PC-9 (cell line): Measurements from ENCODE around the gene KCNN3. TPM values are rescaled to one million over a fixed set of nuclear protein-coding genes. Genes with fewer than 3 reads are reported as not detected.

ENCODE experiments used
- BruUV-seq: library from RNA; stranded (reverse); fragments of 400-500 nt; replicated peaks from 2 replicates; lab custom pipeline; 2021; lab: Mats Ljungman, UMichigan
- CTCF ChIA-PET: fragments of 300-600 bp; sonication (Branson Sonifier 250); formaldehyde crosslinking; loops from one replicate; lab custom pipeline; 2022; ENCODE audit warnings: antibody characterized with exemption; lab: Charles Lee
- POLR2A ChIA-PET: fragments of 300-600 bp; sonication (Branson Sonifier 250); formaldehyde crosslinking; loops from one replicate; lab custom pipeline; 2022; ENCODE audit warnings: antibody characterized with exemption; ENCODE audit not compliant: unreplicated experiment; lab: Charles Lee
- DNase-seq, 2 experiments: peaks; one replicate each; pipeline versions ENCODE4 v3.0.0 to v3.0.0-alpha.2; 2015 to 2022; ENCODE audit warnings: mixed read lengths in 1 of 2
- H2AFZ ChIP-seq: fragments of 200-600 bp; sonication (generic); 2 replicates; pipeline ENCODE4 v1.8.1; 2017; ENCODE audit warnings: antibody characterized with exemption
- H3F3A ChIP-seq: fragments of 200-600 bp; sonication (generic); 2 replicates; pipeline ENCODE4 v1.8.1; 2017; ENCODE audit warnings: antibody characterized with exemption, mild to moderate bottlenecking, low read depth; ENCODE audit not compliant: insufficient read depth
- H3K27ac ChIP-seq: fragments of 200-600 bp; sonication (generic); 2 replicates; pipeline ENCODE4 v1.6.1; 2016; ENCODE audit warnings: mixed run types
- H3K27me3 ChIP-seq: fragments of 200-600 bp; sonication (generic); 2 replicates; pipeline ENCODE4 v1.6.1; 2016; ENCODE audit warnings: low read depth, mixed run types; ENCODE audit not compliant: insufficient read depth
- H3K36me3 ChIP-seq: fragments of 200-600 bp; sonication (generic); 2 replicates; pipeline ENCODE4 v1.6.1; 2016; ENCODE audit warnings: low read depth, mixed run types
- H3K4me1 ChIP-seq: fragments of 200-600 bp; sonication (generic); replicated peaks from 2 replicates; pipeline ENCODE4 v1.6.1; 2016; ENCODE audit warnings: mixed run types; ENCODE audit not compliant: insufficient read depth
- H3K4me2 ChIP-seq: fragments of 200-600 bp; sonication (generic); 2 replicates; pipeline ENCODE4 v1.6.1; 2017; ENCODE audit warnings: mixed run types
- H3K4me3 ChIP-seq: fragments of 200-600 bp; sonication (generic); 2 replicates; pipeline ENCODE4 v1.6.1; 2016; ENCODE audit warnings: mixed run types
- H3K79me2 ChIP-seq: fragments of 200-600 bp; sonication (generic); 2 replicates; pipeline ENCODE4 v1.6.1; 2017; ENCODE audit warnings: low read depth, mixed run types
- H3K9me2 ChIP-seq: fragments of 200-600 bp; sonication (generic); 2 replicates; pipeline ENCODE4 v1.8.1; 2017; ENCODE audit warnings: mild to moderate bottlenecking; ENCODE audit not compliant: insufficient read depth
- H3K9me3 ChIP-seq: fragments of 200-600 bp; sonication (generic); 2 replicates; pipeline ENCODE4 v1.8.1; 2016; ENCODE audit warnings: low read depth; ENCODE audit not compliant: insufficient read depth
- H4K20me1 ChIP-seq: fragments of 200-600 bp; sonication (generic); 2 replicates; pipeline ENCODE4 v1.8.1; 2017; ENCODE audit not compliant: insufficient read depth
- EZH2 ChIP-seq: fragments of 200-600 bp; sonication (generic); IDR thresholded peaks from 2 replicates; pipeline ENCODE4 v1.8.0; 2017; ENCODE audit warnings: antibody characterized with exemption, low read depth
- intact Hi-C: fragments of 100-400 bp; cut with micrococcal nuclease; formaldehyde crosslinking; loops from one replicate; pipeline ENCODE4 v1.10.0; 2022; ENCODE audit not compliant: unreplicated experiment
- total RNA-seq: library from RNA; stranded (reverse); gene quantifications from 2 replicates; pipeline ENCODE4 v1.2.3, GENCODE V29; 2021
- TF ChIP-seq, protein P1 (sequence below): fragments of 200-600 bp; sonication (generic); conservative IDR thresholded peaks from 2 replicates; pipeline ENCODE4 v1.6.1; 2017; ENCODE audit warnings: mixed run types, antibody characterized with exemption, mild to moderate bottlenecking, moderate library complexity

Gene KCNN3
- total RNA-seq, 1 experiment from 2014 or later = 1.1 TPM

DNA sequence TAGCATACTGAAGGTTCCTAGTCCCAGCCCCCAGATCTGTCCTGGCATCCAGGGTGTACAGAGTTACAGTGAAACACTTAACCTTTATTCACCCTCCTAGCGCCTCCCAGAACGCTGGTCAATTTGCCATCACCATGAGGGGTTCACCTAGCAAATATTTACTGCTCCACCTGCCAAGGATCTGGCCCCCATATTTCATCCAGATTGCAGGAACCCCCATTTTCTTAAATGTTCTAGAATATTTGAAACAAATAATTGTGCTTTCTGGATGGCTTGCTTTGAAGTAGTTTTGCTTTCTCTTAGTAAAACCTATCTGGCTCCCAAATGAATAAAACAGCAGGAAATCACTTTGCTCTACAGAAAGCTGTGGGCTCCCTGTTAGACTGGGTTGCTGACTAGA lies 37.7 kb downstream of the KCNN3 start:
- Histone ChIP-seq H4K20me1 (no peaks in the 10 kb centered on the region), H3K4me2 (no peak overlapping the region), H2AFZ (no peak overlapping the region), H3K4me3 (no peak overlapping the region), H3K4me1 (no peaks in the 10 kb centered on the region), H3K9me3 (no peaks in the 10 kb centered on the region), H3K79me2 (no peaks in the 10 kb centered on the region), H3K9me2 (no peaks in the 10 kb centered on the region), H3K27ac (no peak overlapping the region), H3K36me3 (no peaks in the 10 kb centered on the region), H3F3A (no peaks in the 10 kb centered on the region), H3K27me3 (peaks cover 98% of the 10 kb centered on the region)
- DNase-seq = no peak
- no TSS peak for BruUV-seq
- CTCF ChIA-PET = no interaction called here
- POLR2A ChIA-PET = no interaction called here
- TF ChIP-seq, protein P1, sequence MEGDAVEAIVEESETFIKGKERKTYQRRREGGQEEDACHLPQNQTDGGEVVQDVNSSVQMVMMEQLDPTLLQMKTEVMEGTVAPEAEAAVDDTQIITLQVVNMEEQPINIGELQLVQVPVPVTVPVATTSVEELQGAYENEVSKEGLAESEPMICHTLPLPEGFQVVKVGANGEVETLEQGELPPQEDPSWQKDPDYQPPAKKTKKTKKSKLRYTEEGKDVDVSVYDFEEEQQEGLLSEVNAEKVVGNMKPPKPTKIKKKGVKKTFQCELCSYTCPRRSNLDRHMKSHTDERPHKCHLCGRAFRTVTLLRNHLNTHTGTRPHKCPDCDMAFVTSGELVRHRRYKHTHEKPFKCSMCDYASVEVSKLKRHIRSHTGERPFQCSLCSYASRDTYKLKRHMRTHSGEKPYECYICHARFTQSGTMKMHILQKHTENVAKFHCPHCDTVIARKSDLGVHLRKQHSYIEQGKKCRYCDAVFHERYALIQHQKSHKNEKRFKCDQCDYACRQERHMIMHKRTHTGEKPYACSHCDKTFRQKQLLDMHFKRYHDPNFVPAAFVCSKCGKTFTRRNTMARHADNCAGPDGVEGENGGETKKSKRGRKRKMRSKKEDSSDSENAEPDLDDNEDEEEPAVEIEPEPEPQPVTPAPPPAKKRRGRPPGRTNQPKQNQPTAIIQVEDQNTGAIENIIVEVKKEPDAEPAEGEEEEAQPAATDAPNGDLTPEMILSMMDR = no peak
- TF ChIP-seq EZH2 = no peak
- intact Hi-C loops = no loop called here

GRCh38 chr1:154831462-154831861 lies 38.6 kb downstream of the KCNN3 start:
- Histone ChIP-seq H3K27me3 (peaks cover 98% of the 10 kb centered on the region), H3K4me1 (no peaks in the 10 kb centered on the region), H4K20me1 (no peaks in the 10 kb centered on the region), H3K4me3 (no peak overlapping the region), H3K36me3 (no peaks in the 10 kb centered on the region), H3K9me2 (no peaks in the 10 kb centered on the region), H3K9me3 (no peaks in the 10 kb centered on the region), H3F3A (no peaks in the 10 kb centered on the region), H3K4me2 (no peak overlapping the region), H2AFZ (no peak overlapping the region), H3K27ac (no peak overlapping the region), H3K79me2 (no peaks in the 10 kb centered on the region)
- TF ChIP-seq, protein P1 = no peak
- no peak for TF ChIP-seq EZH2
- intact Hi-C loops = no loop called here
- no peak for DNase-seq
- ChIA-PET CTCF (no interaction called here), POLR2A (no interaction called here)
- no TSS peak for BruUV-seq

- no peak overlapping the region for H3K4me2 ChIP-seq
- H4K20me1 ChIP-seq = no peaks in the 10 kb centered on the region
- ChIA-PET CTCF (no interaction called here), POLR2A (no interaction called here)
- no TSS peak for BruUV-seq
- H3K79me2 ChIP-seq = no peaks in the 10 kb centered on the region
- H3K4me3 ChIP-seq = no peak overlapping the region
- no peak for TF ChIP-seq EZH2
- TF ChIP-seq, protein P1 = no peak
- H3F3A ChIP-seq = no peaks in the 10 kb centered on the region
- H3K27ac ChIP-seq = no peak overlapping the region
- H3K27me3 ChIP-seq = peaks cover 91% of the 10 kb centered on the region
- no peaks in the 10 kb centered on the region for H3K9me3 ChIP-seq
- H3K36me3 ChIP-seq = no peaks in the 10 kb centered on the region
- DNase-seq = no peak
- H3K4me1 ChIP-seq = no peaks in the 10 kb centered on the region
- no peaks in the 10 kb centered on the region for H3K9me2 ChIP-seq
- intact Hi-C loops = no loop called here
- H2AFZ ChIP-seq = no peak overlapping the region
These were observed 41.0 kb downstream of the KCNN3 start for GRCh38 chr1:154829062-154829461.
